ENCODE measurements around the gene TMEM107.
A peak's percentile ranks its signal among the peaks of the same experiment; 100 is the strongest.

TMEM107 gene

DNA sequence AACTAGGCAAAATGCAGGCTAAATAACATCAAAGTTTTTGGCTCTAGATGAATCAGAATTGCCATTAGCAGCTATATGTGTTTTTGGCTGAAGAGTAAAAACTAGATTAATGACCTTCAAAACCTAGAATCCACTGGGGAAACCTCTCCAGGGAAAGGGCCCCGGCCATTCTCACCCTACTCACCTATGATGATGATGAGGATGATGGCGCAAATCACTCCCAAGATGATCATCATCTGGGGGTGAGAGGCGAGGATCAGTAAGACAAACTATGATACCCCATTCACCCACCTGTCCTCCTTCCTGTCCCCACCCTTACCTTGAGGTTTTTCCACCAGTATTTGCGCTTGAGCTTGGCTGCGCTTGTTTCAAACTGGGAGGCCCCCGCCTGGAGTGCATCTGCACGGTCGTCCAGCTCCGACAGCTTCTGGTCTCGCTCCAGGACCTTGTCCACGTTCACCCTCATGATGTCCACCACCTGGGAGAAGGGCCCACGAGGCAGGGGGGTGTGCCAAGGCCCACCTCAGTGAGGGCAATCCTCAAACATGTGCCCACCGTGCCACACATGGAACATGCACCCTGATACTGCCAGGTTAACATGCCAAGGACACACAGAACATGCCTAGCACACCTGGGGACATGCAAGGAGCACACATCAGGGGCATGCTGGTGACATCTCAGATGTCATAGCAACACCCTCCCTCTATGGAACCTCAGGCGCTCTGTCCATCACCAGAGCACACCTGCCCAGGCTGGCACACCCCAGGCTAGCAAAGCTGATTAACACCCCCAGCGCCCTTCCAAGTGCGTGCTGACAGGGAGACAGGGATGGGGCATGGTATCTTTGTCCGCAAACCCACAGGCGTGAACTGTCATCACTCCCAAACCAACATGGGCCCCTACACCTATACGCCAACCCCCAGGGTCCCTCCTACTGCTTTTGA lies 14.6 kb downstream of the TMEM107 start:
- no peak for DNase-seq

DNA sequence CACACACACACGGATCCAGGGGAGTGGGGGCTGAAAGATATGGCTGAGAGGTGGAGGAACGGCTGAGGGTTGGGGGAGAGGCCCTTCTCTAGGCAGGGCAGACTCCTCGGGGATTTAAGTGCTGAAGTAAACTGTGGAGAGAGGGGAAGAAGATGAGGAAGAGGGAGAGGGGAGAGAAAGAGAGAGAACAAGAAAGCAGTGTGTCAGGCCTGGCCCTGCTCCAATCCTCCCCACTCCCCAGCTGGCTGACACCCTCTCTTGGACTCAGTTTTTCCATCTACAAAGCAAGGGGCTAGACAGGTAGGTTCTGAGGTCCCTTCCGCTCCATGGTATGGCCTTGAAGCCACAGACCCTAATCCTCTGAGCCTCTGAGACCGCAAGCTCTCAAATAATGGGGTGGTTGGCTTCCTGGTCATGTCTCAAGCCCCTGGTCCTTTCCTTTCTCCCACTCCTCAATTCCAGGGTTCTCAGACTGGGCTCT lies 15.4 kb downstream of the TMEM107 start:
- peak; percentile 40 for DNase-seq

DNA sequence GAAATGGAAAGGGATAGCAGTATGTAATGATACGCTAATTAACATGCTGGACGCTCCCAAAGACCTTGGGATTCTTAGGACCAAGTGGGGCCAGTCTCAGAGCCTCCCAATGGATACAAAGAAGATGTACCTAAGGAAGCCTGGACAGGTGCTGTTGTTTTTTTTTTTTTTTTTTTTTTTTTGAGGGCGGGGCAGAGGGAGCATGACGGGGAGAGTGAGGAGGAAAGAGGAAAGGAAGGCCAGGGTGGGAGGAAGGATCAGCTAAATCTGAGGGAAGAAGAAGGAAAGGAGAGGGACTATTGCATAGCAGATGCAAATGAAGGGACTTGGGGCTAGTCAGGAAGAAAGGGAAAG lies 16.0 kb downstream of the TMEM107 start:
- no peak for DNase-seq

DNA sequence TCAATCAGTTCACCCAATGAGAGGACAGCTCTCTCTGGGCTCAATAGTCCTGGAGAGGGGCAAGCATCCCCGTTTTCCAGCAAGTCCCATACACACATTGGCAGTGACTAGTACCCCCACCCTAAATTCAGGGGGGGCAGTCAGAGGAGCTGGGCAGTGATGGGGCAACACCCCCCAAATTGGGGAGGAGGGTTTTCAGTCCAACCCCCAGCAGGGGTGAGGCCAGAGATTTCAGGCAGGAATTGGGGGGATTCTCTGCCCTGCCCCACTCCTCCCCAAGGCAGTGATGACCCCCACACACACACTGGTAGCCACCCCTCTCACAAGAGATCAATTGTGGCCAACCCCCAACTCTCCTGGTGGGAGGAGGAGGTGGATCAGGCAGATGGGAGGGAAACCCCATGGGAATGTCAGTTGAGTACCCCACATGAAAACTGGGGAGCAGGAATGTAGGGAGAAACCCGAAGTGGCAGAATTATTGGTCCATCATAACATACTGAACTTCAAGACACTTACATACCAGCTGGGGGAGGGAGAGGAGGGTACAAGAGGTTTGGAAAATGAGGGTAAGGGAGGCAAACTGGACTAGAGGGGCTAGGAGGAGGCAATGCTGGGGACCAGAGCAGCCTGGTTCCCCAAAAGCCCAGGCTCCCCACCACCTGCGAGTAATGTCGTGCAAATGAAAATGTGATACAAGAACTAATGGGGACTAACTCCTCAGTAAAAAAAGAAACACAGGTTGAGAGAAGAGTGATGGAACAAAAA lies 16.5 kb downstream of the TMEM107 start:
- DNase-seq: no peak

DNA sequence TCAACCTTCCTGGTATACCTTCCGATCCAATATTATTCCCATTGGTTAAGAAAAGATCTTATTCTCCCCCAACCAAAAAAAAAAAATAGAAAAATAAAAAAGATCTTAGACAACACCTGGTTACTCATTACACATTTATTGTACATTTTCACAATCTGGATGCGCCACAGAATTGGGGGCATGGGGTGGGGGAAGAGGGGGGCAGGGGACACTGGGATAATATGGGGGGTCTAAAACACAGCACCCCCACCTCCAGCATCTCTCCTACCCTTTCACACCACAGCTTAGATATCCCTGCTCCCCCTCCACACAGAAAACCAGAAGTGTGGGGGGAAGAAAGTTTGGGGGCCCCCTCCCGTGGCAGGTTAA lies 17.2 kb downstream of the TMEM107 start:
- no peak for DNase-seq

DNA sequence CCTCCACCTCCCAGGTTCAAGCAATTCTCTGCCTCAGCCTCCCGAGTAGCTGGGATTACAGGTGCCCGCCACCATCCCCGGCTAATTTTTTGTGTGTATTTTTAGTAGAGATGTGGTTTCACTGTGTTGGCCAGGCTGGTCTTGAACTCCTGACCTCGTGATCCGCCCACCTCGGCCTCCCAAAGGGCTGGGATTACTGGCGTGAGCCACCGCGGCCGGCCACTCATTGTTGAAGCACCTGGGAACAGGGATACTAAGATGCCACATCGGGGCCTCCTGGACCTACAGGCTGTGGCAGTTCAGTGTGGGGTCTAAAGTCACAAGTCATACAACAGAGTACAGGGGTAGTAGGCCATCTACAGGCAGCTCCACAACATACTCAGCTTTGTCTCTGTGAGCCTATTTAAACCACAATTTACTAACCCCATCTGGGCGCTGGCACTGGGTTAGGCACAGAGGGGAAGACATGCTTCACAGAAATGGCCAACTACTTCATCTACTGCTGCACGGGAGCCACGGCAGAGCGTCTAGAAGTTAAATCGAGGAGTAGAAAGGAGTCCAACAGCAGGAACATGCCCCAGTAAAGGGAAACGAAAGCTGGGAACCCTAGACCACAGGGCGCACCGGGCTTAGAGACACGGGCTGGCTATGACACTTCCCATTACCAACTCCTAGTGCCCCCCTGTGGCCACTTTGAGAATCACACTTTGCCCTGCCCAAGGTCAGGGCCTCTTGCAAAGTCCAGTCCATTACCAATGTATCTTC lies 17.7 kb downstream of the TMEM107 start:
- peak; percentile 84 for DNase-seq

DNA sequence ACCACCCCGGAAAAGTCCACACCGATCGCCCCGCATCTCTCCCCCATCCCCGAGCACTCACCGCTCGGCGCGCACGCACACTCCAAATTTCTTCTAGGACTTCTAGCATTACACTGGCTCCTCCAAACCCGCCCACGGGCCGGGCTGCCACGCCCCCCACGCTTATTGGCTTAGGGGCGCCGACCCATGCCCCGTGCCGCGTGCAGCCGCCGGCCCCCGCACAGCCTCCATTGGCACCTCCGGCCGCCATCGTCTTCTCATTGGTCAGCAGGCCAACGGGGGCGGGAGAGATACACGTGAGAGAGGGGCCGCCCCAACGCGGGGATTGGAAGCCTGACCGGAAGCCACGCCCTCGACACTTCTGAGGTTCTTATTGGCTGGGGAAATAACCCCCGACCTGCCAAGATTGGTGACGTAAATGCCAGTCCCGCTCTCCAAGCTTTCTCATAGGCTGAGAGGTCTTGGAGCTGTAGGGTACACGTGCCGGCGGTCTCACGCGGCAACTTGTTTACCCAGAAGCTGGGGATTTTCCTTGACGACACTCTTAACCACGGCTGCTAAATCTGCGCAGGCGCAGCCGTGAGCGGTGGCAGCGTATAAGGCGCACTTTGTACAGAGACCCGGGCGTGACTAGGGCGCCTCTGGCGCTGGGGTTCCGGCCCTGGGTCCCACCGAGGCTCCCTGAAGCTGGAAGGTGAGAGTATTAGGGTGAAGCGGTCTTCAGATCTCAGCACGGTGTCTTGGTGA lies 19.8 kb downstream of the TMEM107 start:
- DNase-seq: peak; percentile 100

DNA sequence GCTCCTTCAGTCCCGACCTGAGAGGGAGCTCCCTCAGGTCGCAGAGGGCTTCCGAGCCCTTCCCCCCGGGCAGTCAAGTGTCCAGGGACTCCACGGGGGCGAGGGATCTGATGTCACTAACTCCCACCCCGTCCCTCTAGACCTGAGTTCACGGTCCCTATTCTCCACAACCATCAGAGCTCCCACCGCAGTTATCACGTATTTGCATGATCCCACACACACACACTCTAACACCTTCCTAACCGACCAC lies 20.3 kb downstream of the TMEM107 start:
- DNase-seq: no peak

DNA sequence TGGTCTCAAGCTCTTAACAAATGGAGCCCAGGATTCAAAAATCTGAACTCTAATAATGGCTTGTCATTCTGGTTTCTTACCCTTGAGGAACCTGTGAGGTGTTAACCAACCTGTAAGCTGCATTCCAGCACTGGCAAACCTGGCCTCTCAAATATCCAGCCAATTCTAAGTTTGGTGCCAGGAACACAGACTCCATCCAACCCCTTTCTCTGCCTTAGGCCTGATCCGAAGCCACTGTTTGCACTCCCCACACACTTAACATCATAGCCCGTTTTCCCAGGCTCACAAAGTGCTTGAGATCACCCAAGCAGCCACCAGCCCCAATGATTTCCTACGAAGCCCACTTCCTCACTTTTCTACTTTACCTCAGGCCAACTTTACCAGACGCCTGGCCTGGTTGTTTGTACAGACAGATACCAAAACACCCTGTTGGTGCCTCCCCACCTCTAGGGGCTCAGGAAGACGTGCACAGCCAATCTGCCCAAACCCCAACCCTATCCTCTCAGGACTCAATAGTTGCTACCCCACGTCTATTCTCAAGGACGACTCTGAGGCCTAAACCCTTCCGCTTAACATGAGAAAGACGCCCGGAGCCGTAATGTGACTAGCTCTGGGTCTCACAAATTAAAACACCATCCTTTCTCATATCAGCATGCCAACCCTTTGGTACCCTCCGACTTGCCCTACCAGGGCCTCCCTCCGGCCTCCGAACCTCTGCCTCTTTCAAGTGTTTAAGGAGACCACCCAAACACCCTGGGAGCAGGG lies 20.8 kb downstream of the TMEM107 start:
- no peak for DNase-seq

DNA sequence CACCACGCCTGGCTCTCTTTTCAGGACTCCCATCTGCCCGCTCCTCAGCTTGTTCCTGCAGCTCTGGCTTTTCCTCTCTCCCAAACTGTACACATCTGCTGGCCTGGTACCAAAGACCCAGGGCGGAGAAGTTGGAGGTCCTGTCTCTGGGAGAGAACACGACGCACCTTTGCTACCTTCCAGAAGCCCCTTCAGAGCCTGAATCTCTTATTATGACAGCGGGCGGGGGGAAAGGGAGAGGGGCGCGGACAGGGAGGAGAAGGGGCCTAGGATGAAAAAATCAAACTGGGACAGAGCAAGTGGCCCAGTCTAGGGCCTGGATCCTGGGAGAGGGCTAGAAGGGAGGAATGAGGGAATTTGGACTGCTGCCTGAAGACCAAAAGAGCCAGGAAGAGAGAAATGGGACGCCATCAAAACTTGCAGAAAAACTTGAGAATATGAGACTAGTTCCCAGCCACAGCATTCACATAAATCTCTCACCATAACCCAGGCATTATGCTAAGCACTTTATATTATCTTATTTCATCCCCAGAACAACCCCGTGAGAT lies 21.5 kb downstream of the TMEM107 start:
- no peak for DNase-seq

DNA sequence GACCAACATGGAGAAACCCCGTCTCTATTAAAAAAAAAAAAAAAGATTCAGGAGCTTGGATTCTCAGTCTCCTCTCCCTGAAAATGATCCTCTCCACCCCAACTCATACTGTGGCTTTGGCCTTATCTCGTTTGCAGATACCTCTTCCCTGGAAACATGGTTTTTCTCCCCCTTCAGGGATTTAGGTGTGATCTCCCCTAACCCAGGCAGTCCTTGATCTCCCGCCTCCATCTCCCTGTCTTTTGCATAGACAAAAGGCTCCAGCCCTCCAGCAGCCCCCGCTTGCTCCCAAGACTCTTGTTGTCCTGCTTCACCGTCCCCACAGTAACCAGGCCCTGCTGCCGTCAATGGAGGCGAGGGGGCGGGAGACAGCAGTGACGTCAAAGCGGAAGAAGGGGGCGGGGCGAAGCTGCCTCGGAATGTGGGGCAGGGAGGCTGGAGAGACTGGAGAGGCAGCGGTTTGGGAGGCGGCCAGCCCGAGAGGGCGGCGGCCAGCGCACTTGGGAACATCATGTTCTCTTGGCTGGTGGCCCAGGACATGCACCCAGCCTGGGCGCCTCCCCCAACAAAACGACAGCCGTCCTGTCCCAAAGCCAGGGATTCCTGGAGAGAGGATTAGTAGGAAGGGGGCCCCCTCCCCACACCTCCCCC lies 22.1 kb downstream of the TMEM107 start:
- DNase-seq: peak; percentile 80

DNA sequence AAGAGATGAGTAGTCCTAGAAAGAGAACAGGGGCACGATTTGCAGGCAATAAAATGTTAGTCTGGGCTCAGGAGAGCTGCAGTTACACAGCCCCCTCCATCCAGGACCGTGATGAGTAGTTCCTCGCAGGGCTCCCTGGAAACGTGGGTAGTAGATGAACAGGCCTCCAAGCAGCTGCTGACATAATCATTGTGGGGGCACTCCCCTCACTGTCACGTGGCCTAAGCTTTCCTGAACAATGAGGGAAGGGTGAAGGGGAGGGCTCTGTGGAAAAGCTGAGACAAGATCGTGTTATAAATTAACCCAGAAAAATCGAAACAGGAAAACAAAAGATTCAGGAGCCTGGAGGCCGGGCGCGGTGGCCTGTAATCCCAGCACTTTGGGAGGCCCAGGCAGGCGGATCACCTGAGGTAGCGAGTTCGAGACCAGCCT lies 22.6 kb downstream of the TMEM107 start:
- peak; percentile 65 for DNase-seq

DNA sequence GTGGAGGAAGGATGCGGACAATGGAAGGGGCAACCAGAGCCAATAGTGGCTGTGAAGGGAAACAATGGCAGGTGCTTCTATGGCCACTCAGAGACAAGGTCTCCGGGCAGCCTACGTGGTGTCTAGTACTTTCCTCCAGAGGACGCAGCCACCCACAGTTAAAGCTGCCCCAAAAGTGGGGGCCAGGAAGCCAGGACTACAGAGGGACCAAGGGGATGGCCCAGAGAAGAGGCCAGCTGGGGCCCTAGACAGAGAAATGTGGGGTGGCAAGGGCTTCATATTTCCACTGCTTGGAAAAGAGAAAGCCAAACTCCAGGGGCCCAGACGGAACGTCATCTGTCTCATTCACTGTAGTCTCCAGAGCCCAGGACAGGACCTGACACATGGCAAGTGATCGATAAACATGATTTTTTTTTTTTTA lies 23.1 kb downstream of the TMEM107 start:
- no peak for DNase-seq

DNA sequence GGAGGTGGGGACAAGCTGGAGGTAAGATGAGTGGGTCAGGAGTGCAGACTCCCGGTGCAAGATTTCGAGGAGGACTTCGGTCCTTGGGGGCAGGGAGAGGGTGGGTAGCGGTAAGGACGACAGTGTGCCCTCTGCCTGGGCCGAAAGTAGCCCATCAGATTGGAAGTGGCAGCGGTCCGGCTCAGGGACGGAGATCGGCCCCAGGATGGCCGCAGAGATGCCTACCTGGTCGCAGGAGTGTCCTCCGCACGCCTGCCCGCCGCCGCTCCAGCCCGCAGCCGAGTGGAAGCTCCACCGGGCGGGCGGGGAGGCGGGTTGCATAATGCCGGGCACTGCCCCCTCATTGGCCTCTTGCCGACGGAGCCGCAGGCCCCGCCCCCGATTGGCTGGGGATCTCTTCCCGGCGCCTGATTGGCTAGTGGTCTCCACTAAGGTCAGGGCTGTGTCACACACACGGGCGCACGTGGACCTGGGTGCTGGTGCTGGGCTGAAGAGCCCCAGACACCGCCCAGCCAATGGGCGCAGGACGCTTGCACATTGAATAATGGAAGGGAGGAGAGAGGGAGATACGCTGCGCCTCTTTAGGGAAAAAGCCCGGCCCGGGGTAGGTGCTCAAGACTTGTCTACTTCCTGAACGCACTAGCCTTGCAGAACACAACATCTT lies 23.9 kb downstream of the TMEM107 start, which contains the start of gene PER1:
PER1 (minus strand) TSS at position 293 of the 664 bp plus-strand sequence. CDS start 1,698 bp downstream, outside the sequence.
- peak; percentile 87 for DNase-seq

DNA sequence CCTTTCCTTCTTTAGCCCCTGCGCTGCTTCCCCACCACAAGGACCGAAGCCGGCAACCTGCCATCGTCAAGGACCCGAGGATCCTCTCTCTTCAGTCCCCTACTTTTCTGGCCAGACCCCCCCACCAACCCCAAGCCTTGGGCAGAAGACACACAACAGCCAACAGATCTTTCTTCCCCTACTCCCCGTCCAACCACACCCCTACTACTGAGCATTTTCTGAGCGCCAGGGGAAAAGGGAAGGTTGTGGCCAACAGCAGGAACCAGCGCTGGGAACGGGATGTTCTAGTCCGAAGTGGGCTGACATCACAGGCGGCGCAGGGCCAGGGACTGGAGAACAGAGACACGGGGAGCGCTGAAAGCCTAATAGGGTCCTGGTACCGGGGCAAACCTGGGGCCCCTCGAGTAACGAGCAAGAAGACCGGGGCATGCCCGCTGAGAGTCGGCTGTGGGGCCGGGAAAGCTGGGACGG lies 24.5 kb downstream of the TMEM107 start:
- no peak for DNase-seq

DNA sequence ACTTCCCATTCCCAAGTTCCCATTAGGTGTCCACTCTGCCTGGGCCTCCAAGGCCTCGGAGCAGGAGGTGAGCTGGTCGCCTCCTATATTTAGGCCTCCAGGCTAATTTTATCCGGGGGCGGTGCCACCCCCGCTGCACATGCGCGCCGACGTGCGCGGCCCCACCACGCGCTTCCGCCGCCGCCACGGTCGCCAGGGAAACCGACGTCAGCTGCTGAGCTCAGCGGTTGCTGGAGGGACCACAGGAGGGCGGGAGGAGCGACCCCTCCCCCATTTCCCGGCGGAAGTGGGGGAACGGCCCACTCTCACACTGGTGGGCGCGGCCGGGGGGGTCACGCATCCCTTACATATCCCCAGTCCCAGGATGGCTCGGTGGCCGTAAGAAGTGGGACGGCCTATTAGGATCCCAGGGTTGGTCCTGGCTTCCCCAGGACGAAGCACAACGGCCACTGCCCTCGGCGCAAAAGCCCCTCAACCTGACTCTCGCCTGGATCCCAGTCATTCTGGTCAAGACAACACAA lies 25.0 kb downstream of the TMEM107 start:
- peak; percentile 88 for DNase-seq

DNA sequence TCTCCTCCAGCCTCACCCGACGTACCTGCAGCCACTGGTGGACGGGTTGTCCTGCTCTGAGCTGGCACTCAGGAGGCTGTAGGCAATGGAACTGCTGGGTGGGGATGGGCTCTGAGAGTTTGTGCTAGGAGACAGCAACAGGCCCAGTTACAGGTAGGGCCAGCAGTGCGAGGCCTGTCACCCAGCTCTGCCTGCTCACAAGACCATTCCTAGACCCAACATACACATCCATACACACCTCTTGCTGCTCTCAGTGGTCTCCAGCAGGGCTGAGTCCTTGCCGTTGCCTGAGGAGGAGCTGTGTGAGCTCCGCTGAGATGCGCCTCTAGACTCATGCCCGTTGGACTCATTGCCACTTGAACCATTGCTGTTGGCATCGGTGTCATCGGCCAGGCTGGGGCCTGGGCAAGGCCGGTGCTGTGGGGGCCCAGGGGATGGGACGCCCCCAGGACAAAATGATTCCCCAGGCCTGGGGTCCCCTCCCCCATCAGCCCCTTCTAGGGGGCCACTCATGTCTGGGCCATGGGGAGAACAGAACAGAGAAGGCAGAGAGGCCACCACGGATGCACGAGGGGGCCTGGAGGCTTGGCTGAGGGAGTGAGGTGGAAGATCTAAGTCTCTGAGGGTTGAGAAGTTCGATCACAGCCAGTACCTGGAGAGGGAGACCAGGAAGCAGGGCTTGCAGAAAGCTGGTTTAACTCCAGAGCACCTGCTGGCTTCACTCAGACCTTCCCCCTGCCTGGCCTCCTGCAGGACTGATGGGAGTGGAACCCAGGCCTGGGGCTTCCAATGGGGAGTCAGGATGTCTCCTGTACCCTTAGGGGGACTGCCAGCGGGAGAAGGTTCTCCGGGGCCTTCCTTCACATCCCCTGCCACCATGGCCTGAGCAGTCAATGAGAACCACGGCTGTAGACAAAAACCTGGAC lies 25.7 kb downstream of the TMEM107 start:
- DNase-seq: no peak

DNA sequence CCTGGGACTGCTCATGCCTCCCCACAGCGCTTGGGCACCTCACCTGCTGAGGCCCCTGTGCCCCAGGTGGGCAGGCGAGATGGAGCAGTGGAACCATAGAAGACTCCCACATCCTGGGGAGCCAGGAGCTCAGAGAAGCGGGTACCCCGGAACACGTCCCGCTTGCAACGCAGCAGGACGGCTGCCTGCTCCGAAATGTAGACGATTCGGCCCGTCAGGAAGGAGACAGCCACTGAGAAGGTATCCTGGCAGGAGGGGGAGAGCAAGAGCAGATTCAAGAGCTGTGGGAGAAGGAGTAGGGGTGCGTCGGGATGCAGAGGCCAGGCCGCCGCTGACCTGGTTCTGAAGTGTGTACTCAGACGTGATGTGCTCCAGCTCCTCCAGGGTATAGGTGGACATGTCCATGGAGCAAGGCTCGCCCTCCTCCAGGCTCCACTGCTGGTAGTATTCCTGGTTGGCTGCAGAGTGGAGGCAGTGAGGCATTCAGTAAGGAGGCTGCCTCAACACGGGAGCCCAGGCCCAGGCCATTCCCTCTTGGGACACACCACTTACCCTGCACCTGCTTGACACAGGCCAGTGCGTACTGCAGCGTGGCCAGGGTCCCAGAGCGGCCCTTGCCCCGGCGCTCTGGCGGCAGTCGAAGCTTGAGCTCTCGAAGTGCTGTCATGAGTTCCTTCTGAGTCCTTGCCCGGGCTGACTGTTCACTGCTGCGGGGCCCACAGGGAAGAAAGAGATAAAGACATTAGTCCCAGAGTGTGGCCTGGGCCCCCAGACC lies 26.6 kb downstream of the TMEM107 start:
- no peak for DNase-seq

Data from activated naive CD4-positive, alpha-beta T cell treated with anti-CD3 and anti-CD28 coated beads, Interleukin-2, amount 50 U/mL, for 16 hours (primary cell).